Bronchial epithelial cell (primary cell): ENCODE data around the gene RPL23. TPM values are rescaled to one million over a fixed set of nuclear protein-coding genes. Genes with fewer than 3 reads are reported as not detected.

Experiments
- DNase-seq: peaks from one replicate; pipeline ENCODE4 v3.0.0-alpha.2; 2010; ENCODE audit warnings: low read depth
- FAIRE-seq: peaks from 2 replicates; lab custom pipeline; 2011; peaks lifted over from hg19 to GRCh38; lab: Jason Lieb, UNC
- H3K27me3 ChIP-seq: 2 replicates; pipeline ENCODE4 v1.5.1; 2011; ENCODE audit warnings: low read length; ENCODE audit not compliant: control insufficient read depth, insufficient read depth
- H3K36me3 ChIP-seq: 2 replicates; pipeline ENCODE4 v1.5.1; 2011; ENCODE audit warnings: low read length; ENCODE audit not compliant: control insufficient read depth, insufficient read depth
- H3K4me3 ChIP-seq: 2 replicates; pipeline ENCODE4 v1.5.1; 2011; ENCODE audit warnings: mild to moderate bottlenecking, low read depth, low read length, control low read depth
- total RNA-seq: library from RNA; depleted of rRNA; stranded (reverse); fragments of >200 nt; gene quantifications from 2 replicates; pipeline ENCODE4 v1.2.1, GENCODE V29; 2014
- TF ChIP-seq, protein P1 (sequence below): IDR thresholded peaks from 2 replicates; pipeline ENCODE4 v1.5.1; 2011; ENCODE audit warnings: mild to moderate bottlenecking, moderate library complexity, low read length, control low read depth, inconsistent platforms; ENCODE audit not compliant: insufficient read depth, severe bottlenecking

Gene RPL23
- total RNA-seq, 1 donor from 2014 or later: 3,303 TPM

DNA sequence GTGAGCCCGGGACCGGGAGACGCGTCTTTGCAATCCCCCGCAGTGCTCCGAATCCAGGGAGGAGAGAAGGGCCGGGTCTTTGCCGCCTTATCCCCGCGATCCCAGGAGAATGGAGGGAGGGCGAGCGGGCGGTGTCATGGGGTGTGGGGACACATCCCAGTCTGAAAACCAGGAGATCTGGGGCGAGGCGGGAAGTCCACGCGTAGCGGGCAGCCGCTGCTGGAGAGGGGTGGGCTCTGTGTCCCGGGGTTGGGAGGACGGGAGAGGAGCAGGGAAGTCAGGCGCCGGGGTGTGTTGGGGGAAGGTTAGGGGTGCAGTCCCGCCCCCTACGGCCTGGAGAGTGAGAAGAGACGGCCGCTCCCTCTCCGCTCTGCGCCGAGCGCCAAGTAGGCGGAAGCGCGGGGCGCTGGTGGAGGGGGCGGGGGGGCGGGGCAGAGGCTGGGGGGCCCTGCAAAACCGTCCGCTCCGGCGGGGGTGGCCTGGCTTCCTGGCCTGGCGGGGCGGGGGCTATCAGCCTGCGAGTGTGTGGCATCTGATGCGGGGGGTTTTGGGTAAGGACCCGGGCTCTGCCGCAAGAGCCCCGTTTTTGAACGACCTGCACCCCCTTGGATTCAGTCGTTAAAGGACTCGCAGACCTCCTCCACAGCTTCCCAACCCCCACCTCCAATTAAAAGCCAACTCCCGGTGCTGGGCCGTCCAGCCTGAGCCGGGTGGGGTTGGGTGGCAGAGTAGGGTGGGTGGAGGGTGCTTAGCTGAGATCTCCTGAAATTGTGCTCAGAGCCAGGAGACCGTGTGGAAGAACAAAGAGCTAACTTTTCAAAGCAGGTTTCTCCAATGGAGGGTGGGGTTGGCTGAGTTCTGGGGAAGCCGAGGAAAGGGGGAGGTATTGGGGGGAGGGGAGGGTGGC lies 17.0 kb upstream of the RPL23 start:
- H3K27me3 ChIP-seq: no peaks in the 10 kb centered on the region
- H3K4me3 ChIP-seq: peak overlapping the region; percentile 62
- TF ChIP-seq, protein P1, sequence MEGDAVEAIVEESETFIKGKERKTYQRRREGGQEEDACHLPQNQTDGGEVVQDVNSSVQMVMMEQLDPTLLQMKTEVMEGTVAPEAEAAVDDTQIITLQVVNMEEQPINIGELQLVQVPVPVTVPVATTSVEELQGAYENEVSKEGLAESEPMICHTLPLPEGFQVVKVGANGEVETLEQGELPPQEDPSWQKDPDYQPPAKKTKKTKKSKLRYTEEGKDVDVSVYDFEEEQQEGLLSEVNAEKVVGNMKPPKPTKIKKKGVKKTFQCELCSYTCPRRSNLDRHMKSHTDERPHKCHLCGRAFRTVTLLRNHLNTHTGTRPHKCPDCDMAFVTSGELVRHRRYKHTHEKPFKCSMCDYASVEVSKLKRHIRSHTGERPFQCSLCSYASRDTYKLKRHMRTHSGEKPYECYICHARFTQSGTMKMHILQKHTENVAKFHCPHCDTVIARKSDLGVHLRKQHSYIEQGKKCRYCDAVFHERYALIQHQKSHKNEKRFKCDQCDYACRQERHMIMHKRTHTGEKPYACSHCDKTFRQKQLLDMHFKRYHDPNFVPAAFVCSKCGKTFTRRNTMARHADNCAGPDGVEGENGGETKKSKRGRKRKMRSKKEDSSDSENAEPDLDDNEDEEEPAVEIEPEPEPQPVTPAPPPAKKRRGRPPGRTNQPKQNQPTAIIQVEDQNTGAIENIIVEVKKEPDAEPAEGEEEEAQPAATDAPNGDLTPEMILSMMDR: no peak
- FAIRE-seq (no peak), DNase-seq (peak; percentile 31)
- H3K36me3 ChIP-seq: peaks cover 7% of the 10 kb centered on the region

DNA sequence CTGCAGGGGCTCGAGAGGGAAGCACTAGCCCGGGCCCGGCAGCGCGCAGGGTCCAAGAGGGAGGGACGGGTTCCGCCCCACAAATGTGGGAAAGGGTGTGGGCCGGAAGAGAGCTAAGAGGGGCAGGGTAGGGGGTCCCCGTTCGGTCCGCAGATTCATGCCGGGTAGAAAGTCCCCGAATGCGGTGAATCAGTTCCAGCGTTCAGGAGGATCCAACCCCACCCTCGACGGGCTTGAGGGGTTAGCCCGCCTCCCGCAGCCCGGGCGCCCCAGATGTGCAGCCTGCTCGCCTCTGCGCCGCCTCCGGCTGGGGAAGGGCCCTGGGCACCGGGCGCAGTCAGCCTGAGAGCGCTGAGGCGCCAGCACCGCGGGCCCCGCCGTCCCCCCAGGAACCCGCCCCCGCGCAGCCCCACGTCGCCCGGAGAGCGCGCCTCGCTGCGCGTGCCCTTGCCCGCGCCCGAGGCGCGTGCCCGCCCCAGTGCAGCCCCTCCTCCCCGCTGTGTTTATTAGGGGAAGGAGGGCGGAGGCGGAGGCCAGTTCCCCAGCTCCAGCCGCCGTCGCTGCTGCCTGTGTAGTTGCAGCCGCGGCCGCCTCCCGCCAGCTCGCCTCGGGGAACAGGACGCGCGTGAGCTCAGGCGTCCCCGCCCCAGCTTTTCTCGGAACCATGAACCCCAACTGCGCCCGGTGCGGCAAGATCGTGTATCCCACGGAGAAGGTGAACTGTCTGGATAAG lies 16.2 kb upstream of the RPL23 start, which contains the start of gene LASP1:
Gene LASP1, plus strand, starts transcription at position 533 of the 733 bp plus-strand sequence. Its CDS starts 132 bp downstream, at position 665.
- FAIRE-seq (no peak), DNase-seq (peak; percentile 67)
- Histone ChIP-seq H3K4me3 (peak within 1 kb of the TSS; percentile 62), H3K36me3 (peaks cover 7% of the 10 kb centered on the region), H3K27me3 (no peaks in the 10 kb centered on the region)
- TF ChIP-seq, protein P1: no peak

DNA sequence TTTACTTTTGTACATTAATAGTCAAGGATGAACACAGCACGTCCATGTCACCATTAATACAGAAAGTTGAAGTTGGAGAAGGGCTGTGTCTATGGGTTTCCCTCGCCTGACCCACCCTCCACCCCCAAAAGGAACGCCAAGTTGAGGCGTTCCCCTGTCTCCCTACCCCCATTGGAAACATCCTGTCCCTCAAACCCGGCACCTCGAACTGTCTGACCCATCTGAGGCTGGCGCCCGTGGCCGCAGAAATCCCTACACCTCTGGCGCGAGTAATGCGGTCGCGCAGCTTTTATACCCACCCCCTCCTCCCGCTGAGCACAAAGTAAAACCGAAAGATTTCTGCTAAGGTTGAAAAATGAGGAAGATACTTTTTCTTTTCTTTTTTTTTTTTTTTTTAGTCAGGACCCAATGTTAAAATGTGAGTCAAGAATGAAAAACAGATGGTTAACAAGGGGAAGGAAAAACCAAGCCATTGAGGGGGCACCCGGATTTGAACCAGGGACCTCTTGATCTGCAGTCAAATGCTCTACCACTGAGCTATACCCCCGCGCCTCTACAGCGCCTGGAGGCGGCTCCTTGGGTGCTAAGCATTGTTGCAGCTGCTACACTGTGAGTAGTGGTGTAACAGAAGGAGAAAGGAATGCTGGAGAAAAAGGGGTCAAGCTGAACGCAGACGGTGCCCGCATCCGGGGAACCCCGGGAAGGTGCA lies 15.4 kb upstream of the RPL23 start:
- FAIRE-seq (no peak), DNase-seq (peak; percentile 76)
- H3K27me3 ChIP-seq: no peaks in the 10 kb centered on the region
- peaks cover 7% of the 10 kb centered on the region for H3K36me3 ChIP-seq
- TF ChIP-seq, protein P1: peak; percentile 40
- H3K4me3 ChIP-seq: peak overlapping the region; percentile 62

DNA sequence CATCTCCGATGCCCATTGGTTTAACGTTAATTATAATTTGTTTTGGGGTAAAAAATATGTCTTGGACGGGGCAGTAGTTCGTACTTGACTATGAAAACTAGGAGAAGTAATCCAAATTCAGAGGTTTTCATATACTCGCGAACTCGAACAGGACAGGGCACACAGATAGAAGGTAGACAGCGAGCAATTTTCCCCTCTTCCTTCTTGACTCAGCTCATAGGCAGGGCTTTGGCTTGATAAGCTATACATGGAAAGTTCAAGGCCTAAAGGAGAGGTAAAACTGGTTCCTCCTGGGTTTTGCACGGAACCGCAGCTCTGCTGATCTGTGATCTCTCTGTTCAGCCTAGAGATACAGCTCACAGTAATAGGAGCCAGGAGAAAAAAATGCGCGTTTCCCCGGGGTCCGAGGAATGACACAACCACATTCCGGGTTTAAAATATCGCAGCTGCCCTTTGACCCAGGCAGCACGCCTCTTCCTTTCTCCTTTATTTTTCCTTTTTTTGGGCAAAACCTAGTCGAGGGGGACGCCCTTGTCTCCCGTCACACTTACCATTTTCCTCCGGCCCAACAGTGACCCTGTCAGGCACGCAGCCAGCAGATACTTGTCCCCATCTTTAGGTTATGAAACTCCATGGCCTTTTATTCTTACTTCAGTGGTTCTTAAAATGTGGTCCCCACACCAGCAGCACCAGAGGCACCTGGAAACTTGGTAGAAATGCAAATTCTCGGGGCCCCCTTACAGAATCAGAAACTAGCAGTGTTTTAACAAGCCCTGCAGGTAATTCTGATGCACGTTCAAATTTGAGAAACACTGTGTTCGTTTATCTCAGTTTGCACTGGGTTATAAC lies 14.7 kb upstream of the RPL23 start:
- peak overlapping the region; percentile 62 for H3K4me3 ChIP-seq
- TF ChIP-seq, protein P1: no peak
- DNase-seq (peak; percentile 46), FAIRE-seq (no peak)
- no peaks in the 10 kb centered on the region for H3K27me3 ChIP-seq
- H3K36me3 ChIP-seq: peaks cover 6% of the 10 kb centered on the region
